Measurements from ENCODE around the gene VPS36.

- TF ChIP-seq, protein P1, sequence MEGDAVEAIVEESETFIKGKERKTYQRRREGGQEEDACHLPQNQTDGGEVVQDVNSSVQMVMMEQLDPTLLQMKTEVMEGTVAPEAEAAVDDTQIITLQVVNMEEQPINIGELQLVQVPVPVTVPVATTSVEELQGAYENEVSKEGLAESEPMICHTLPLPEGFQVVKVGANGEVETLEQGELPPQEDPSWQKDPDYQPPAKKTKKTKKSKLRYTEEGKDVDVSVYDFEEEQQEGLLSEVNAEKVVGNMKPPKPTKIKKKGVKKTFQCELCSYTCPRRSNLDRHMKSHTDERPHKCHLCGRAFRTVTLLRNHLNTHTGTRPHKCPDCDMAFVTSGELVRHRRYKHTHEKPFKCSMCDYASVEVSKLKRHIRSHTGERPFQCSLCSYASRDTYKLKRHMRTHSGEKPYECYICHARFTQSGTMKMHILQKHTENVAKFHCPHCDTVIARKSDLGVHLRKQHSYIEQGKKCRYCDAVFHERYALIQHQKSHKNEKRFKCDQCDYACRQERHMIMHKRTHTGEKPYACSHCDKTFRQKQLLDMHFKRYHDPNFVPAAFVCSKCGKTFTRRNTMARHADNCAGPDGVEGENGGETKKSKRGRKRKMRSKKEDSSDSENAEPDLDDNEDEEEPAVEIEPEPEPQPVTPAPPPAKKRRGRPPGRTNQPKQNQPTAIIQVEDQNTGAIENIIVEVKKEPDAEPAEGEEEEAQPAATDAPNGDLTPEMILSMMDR (IDR thresholded peaks at IDR 0.05), result no peak
- TF ChIP-seq POLR2A (IDR thresholded peaks at IDR 0.05) (no peak), POLR2AphosphoS5 (IDR thresholded peaks at IDR 0.05) (no peak)
These were observed 2.0 kb upstream of the VPS36 start for GRCh38 chr13:52452470-52452869.

Data from sigmoid colon (tissue), 4 donors.